OCI-LY7 (cell line): ENCODE results near the gene STRADA. TPM values are rescaled to one million over a fixed set of nuclear protein-coding genes. Genes with fewer than 3 reads are reported as not detected.

ENCODE experiments used
- BruUV-seq: library from RNA; stranded (reverse); fragments of 400-500 nt; replicated peaks from 2 replicates; lab custom pipeline; 2021; lab: Mats Ljungman, UMichigan
- CTCF ChIA-PET: fragments of 300-600 bp; sonication (Branson Sonifier 250); formaldehyde crosslinking; loops from one replicate; lab custom pipeline; 2022; ENCODE audit warnings: antibody characterized with exemption; ENCODE audit not compliant: unreplicated experiment; lab: Charles Lee
- POLR2A ChIA-PET: fragments of 300-600 bp; sonication (Branson Sonifier 250); formaldehyde crosslinking; loops from one replicate; lab custom pipeline; 2022; ENCODE audit warnings: antibody characterized with exemption; lab: Charles Lee
- DNase-seq: peaks from one replicate; pipeline ENCODE4 v3.0.0-alpha.2; 2015; ENCODE audit warnings: low spot score
- H2AFZ ChIP-seq: fragments of 200-600 bp; sonication (generic), shearing (Covaris generic); 2 replicates; pipeline ENCODE4 v1.6.1; 2014; ENCODE audit warnings: mild to moderate bottlenecking, antibody characterized with exemption, low read length, moderate library complexity
- H3K27ac ChIP-seq: fragments of 200-600 bp; sonication (generic); 2 replicates; pipeline ENCODE4 v1.5.1; 2014; ENCODE audit warnings: mixed run types, low read depth, mild to moderate bottlenecking, moderate library complexity, low read length, inconsistent platforms; ENCODE audit not compliant: poor library complexity, severe bottlenecking
- H3K36me3 ChIP-seq: fragments of 200-600 bp; sonication (generic); 2 replicates; pipeline ENCODE4 v1.6.1; 2014; ENCODE audit warnings: mild to moderate bottlenecking, antibody characterized with exemption, low read length, moderate library complexity, mixed read lengths; ENCODE audit not compliant: insufficient read depth
- H3K4me1 ChIP-seq: fragments of 200-600 bp; sonication (generic); 2 replicates; pipeline ENCODE4 v1.5.1; 2014; ENCODE audit warnings: mild to moderate bottlenecking, low read length; ENCODE audit not compliant: insufficient read depth, poor library complexity, severe bottlenecking
- H3K4me2 ChIP-seq: fragments of 200-600 bp; sonication (generic); 2 replicates; pipeline ENCODE4 v1.6.1; 2014; ENCODE audit warnings: mild to moderate bottlenecking, low read length
- H3K4me3 ChIP-seq: fragments of 200-600 bp; sonication (generic); 2 replicates; pipeline ENCODE4 v1.5.1; 2014; ENCODE audit warnings: mild to moderate bottlenecking, low read depth, low read length; ENCODE audit not compliant: poor library complexity, severe bottlenecking
- H3K79me2 ChIP-seq: fragments of 200-600 bp; sonication (generic); 2 replicates; pipeline ENCODE4 v1.6.1; 2016; ENCODE audit warnings: low read depth, mild to moderate bottlenecking, low read length, moderate library complexity, mixed read lengths; ENCODE audit not compliant: insufficient read depth
- H3K9me2 ChIP-seq: fragments of 200-600 bp; sonication (generic); 2 replicates; pipeline ENCODE4 v1.6.1; 2016; ENCODE audit warnings: mild to moderate bottlenecking, low read length, mixed read lengths; ENCODE audit not compliant: insufficient read depth
- H3K9me3 ChIP-seq: fragments of 200-600 bp; sonication (generic); 2 replicates; pipeline ENCODE4 v1.6.1; 2014; ENCODE audit warnings: mild to moderate bottlenecking, mixed run types, low read length, mixed read lengths
- H4K20me1 ChIP-seq: fragments of 200-600 bp; sonication (generic); 2 replicates; pipeline ENCODE4 v1.6.1; 2014; ENCODE audit warnings: mild to moderate bottlenecking, antibody characterized with exemption, low read length, moderate library complexity, mixed read lengths; ENCODE audit not compliant: insufficient read depth
- EZH2phosphoT487 ChIP-seq: fragments of 200-600 bp; sonication (generic); IDR thresholded peaks from 2 replicates; pipeline ENCODE4 v1.6.1; 2018; ENCODE audit warnings: low read depth, borderline replicate concordance, mild to moderate bottlenecking, mixed run types, antibody characterized with exemption, low read length, moderate library complexity, mixed read lengths
- intact Hi-C: fragments of 100-400 bp; cut with micrococcal nuclease; formaldehyde crosslinking; loops from one replicate; pipeline ENCODE4 v1.10.0; 2022; ENCODE audit not compliant: unreplicated experiment
- total RNA-seq, 2 experiments: library from RNA; depleted of rRNA in 1 of 2; stranded (reverse); fragments of >200 nt in 1 of 2; shearing (Covaris generic) in 1 of 2; gene quantifications; 2 replicates each; pipeline ENCODE4 v1.2.3, GENCODE V29; 2014 to 2022
- TF ChIP-seq, protein P1 (sequence below): fragments of 200-600 bp; sonication (generic); conservative IDR thresholded peaks from 2 replicates; pipeline ENCODE4 v1.5.1; 2014; ENCODE audit warnings: mild to moderate bottlenecking, antibody characterized with exemption, low read length, moderate library complexity, mixed read lengths

STRADA gene
- total RNA-seq, 2 experiments from 2014 or later, result 31.9 to 68.0 TPM

DNA sequence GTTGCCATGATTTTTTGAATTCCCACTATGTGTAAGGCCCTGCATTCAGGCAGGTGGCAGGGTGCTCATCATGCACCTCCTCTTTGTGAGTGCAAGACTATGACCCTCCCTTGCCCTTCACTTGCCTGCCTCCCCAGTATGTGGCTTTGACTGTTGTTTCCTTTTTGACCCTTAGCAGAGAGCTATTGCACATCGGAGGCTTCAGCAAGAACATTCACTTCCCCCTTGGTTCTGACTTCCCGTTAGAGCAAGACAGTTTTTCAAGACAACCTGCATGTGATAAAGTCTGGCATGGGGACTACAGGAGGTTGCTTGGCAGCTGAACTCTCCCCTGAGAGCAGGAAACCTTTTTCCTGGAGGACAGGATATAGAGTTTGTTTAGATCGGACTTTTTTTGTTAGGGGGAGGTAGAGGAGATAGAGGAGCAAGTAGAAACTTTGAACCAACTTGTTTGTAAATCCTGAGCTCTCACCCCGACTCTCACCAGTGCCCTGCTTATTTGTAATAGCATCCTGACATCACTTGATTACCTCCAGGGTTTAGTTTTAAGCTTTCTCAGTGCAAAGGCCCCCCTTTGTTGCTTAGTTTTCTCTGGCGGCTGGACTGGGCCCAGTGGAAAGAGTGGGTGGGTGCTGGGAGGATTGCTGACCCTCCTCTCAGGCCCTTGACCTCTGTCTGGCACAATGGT is 75.9 kb downstream of the STRADA start:
- intact Hi-C loops, result no loop called here
- Histone ChIP-seq H3K79me2 (no peaks in the 10 kb centered on the region), H3K4me2 (no peak overlapping the region), H2AFZ (no peak overlapping the region; the same call in 1 of the 2 replicates), H3K36me3 (0 out of 2 replicates have a peak, but pooled peaks cover 5% of the 10 kb centered on the region), H3K9me3 (no peaks in the 10 kb centered on the region), H3K4me1 (peaks cover 17% of the 10 kb centered on the region), H3K27ac (no peak overlapping the region), H3K9me2 (no peaks in the 10 kb centered on the region), H3K4me3 (no peak overlapping the region), H4K20me1 (no peaks in the 10 kb centered on the region)
- TF ChIP-seq EZH2phosphoT487, result no peak
- TF ChIP-seq, protein P1, sequence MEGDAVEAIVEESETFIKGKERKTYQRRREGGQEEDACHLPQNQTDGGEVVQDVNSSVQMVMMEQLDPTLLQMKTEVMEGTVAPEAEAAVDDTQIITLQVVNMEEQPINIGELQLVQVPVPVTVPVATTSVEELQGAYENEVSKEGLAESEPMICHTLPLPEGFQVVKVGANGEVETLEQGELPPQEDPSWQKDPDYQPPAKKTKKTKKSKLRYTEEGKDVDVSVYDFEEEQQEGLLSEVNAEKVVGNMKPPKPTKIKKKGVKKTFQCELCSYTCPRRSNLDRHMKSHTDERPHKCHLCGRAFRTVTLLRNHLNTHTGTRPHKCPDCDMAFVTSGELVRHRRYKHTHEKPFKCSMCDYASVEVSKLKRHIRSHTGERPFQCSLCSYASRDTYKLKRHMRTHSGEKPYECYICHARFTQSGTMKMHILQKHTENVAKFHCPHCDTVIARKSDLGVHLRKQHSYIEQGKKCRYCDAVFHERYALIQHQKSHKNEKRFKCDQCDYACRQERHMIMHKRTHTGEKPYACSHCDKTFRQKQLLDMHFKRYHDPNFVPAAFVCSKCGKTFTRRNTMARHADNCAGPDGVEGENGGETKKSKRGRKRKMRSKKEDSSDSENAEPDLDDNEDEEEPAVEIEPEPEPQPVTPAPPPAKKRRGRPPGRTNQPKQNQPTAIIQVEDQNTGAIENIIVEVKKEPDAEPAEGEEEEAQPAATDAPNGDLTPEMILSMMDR, result no peak
- POLR2A ChIA-PET, result interaction anchor here (0.6 to 2.9 kb wide), 8 partner anchors 10 to 1435 kb away, joined by 3 to 14 read pairs (median 4); partner anchors contain the start of gene MAP3K3
- peak; percentile 48 for DNase-seq
- no TSS peak for BruUV-seq
- CTCF ChIA-PET, result interaction anchor here (1.2 kb wide), 1 partner anchor 32 kb away, joined by 3 read pairs; no protein-coding TSS in a partner anchor

DNA sequence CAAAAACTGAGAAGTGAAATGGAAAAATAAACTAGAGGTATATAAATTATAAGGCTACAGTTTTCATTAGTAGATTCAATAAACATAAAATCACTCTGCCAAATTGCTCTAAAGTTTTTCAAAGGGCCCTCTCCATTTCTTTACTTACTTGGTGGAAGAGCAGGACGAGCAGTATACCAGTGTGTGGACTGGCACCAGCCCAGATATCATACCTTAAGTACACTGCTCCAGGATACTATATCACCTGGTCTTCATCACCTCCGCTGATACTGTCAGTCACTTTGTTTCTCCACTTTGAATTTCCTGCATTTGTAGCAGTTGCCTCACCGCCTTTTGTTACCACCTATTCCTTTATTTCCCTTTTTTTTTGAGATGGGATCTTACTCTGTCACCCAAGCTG is 81.7 kb downstream of the STRADA start:
- TF ChIP-seq, protein P1, result no peak
- no peak for TF ChIP-seq EZH2phosphoT487
- ChIA-PET POLR2A (no interaction called here), CTCF (no interaction called here)
- Histone ChIP-seq H3K9me2 (no peaks in the 10 kb centered on the region), H3K79me2 (no peaks in the 10 kb centered on the region), H3K9me3 (no peaks in the 10 kb centered on the region), H3K27ac (no peak overlapping the region), H3K36me3 (peaks cover 9% of the 10 kb centered on the region; the same call in 1 of the 2 replicates), H4K20me1 (no peaks in the 10 kb centered on the region), H3K4me2 (no peak overlapping the region), H2AFZ (no peak overlapping the region), H3K4me3 (no peak overlapping the region), H3K4me1 (no peaks in the 10 kb centered on the region)
- DNase-seq, result no peak
- intact Hi-C loops, result no loop called here
- TSS peak; percentile 42 for BruUV-seq

DNA sequence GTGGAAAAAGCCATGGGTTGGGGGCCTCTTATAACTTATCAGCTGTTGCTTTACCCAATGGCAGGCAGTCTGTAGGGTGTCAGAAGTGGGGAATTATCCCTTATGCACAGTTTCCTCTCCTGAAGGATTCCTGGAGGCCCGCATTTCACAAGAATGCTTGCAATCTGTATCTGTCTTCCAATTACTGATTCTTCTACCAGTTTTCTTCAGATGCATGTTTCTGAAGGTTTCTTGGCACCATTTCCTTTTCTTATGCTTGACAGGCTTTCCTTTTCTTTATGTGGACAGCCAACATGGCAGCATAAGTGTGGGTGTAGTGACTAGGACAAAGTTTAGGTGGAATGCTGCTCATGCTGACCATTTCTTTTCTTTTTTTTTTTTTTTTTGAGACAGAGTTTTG is 83.2 kb downstream of the STRADA start:
- ChIA-PET POLR2A (no interaction called here), CTCF (no interaction called here)
- peaks cover 17% of the 10 kb centered on the region; the same call in 1 of the 2 replicates for H3K36me3 ChIP-seq
- no peak overlapping the region for H3K27ac ChIP-seq
- H3K9me3 ChIP-seq, result no peaks in the 10 kb centered on the region
- no peaks in the 10 kb centered on the region for H3K79me2 ChIP-seq
- H3K4me3 ChIP-seq, result no peak overlapping the region
- no peak overlapping the region for H3K4me2 ChIP-seq
- no peaks in the 10 kb centered on the region for H3K4me1 ChIP-seq
- no peak for TF ChIP-seq EZH2phosphoT487
- TF ChIP-seq, protein P1, result no peak
- H3K9me2 ChIP-seq, result no peaks in the 10 kb centered on the region
- no peak for DNase-seq
- no peaks in the 10 kb centered on the region for H4K20me1 ChIP-seq
- BruUV-seq, result no TSS peak
- intact Hi-C loops, result no loop called here
- no peak overlapping the region for H2AFZ ChIP-seq
